GM23248 (cell line): ENCODE measurements around the gene CEBPG. TPM values are rescaled to one million over a fixed set of nuclear protein-coding genes. Genes with fewer than 3 reads are reported as not detected.

Experiments used
- DNase-seq: peaks from one replicate; pipeline ENCODE4 v3.0.0-alpha.2; 2015
- H2AFZ ChIP-seq: fragments of 200-600 bp; sonication (generic); 2 replicates; pipeline ENCODE4 v1.6.1; 2016; ENCODE audit warnings: antibody characterized with exemption
- H3F3A ChIP-seq: fragments of 200-600 bp; sonication (generic); 2 replicates; pipeline ENCODE4 v1.6.1; 2016; ENCODE audit warnings: mild to moderate bottlenecking, antibody characterized with exemption, mixed run types; ENCODE audit not compliant: insufficient read depth
- H3K27ac ChIP-seq: fragments of 200-600 bp; sonication (generic); 2 replicates; pipeline ENCODE4 v1.5.1; 2016; ENCODE audit warnings: mild to moderate bottlenecking
- H3K27me3 ChIP-seq: fragments of 200-600 bp; sonication (generic); replicated peaks from 2 replicates; pipeline ENCODE4 v1.6.1; 2016; ENCODE audit warnings: mild to moderate bottlenecking; ENCODE audit not compliant: insufficient read depth
- H3K36me3 ChIP-seq: fragments of 200-600 bp; sonication (generic); 2 replicates; pipeline ENCODE4 v1.6.1; 2016; ENCODE audit warnings: low read depth, mild to moderate bottlenecking
- H3K4me1 ChIP-seq: fragments of 200-600 bp; sonication (generic); 2 replicates; pipeline ENCODE4 v1.6.1; 2016; ENCODE audit warnings: mild to moderate bottlenecking; ENCODE audit not compliant: insufficient read depth
- H3K4me2 ChIP-seq: fragments of 200-600 bp; sonication (generic); one replicate; pipeline ENCODE4 v1.6.1; 2016; ENCODE audit warnings: mild to moderate bottlenecking; ENCODE audit not compliant: unreplicated experiment
- H3K4me3 ChIP-seq: fragments of 200-600 bp; sonication (generic); 2 replicates; pipeline ENCODE4 v1.5.1; 2016; ENCODE audit warnings: mild to moderate bottlenecking
- H3K79me2 ChIP-seq: fragments of 200-600 bp; sonication (generic); 2 replicates; pipeline ENCODE4 v1.6.1; 2016; ENCODE audit warnings: mild to moderate bottlenecking; ENCODE audit not compliant: insufficient read depth
- H3K9ac ChIP-seq: fragments of 200-600 bp; sonication (generic); 2 replicates; pipeline ENCODE4 v1.6.1; 2016; ENCODE audit warnings: mild to moderate bottlenecking
- H3K9me2 ChIP-seq: fragments of 200-600 bp; sonication (generic); 2 replicates; pipeline ENCODE4 v1.6.1; 2016; ENCODE audit warnings: mixed run types, mild to moderate bottlenecking, moderate library complexity; ENCODE audit not compliant: insufficient read depth
- H3K9me3 ChIP-seq: fragments of 200-600 bp; sonication (generic); one replicate; pipeline ENCODE4 v1.6.1; 2017; ENCODE audit warnings: low read depth
- H4K20me1 ChIP-seq: fragments of 200-600 bp; sonication (generic); 2 replicates; pipeline ENCODE4 v1.6.0; 2016; ENCODE audit not compliant: insufficient read depth
- EZH2 ChIP-seq: fragments of 200-600 bp; sonication (generic); IDR thresholded peaks from 2 replicates; pipeline ENCODE4 v1.6.1; 2018; ENCODE audit warnings: antibody characterized with exemption, mild to moderate bottlenecking; ENCODE audit not compliant: insufficient read depth, poor library complexity, severe bottlenecking
- EZH2phosphoT487 ChIP-seq: fragments of 200-600 bp; sonication (generic); IDR thresholded peaks from 2 replicates; pipeline ENCODE4 v1.6.1; 2018; ENCODE audit warnings: antibody characterized with exemption, moderate library complexity, mild to moderate bottlenecking, low read depth; ENCODE audit not compliant: insufficient read depth
- WGBS, 2 experiments: methylation state at CpG; one replicate each; pipeline ENCODE4 v1.1.6; 2015 to 2017; ENCODE audit warnings: low lambda C conversion rate in 2 of 2, low coverage in 1 of 2; ENCODE audit errors: missing lambda C conversion rate in 2 of 2; 5-methylcytosine and 5-hydroxymethylcytosine counted together
- in situ Hi-C: fragments of 300-500 bp; cut with MboI; formaldehyde crosslinking; loops from 2 replicates; pipeline ENCODE4 v1.15.0; 2020
- polyA plus RNA-seq: library from polyadenylated mRNA; unstranded; fragments of >200 nt; fragmentation: Nextera tagmentation; extraction: Ambion mirVana; gene quantifications from 2 replicates; pipeline ENCODE4 v1.2.1, GENCODE V29; 2016
- total RNA-seq: library from RNA; depleted of rRNA; stranded (reverse); fragments of >200 nt; shearing (Covaris generic); gene quantifications from 2 replicates; pipeline ENCODE4 v1.2.3, GENCODE V29; 2014

CEBPG gene
- total and polyA plus RNA-seq, 2 experiments from 2014 or later = 27.6 to 36.2 TPM

DNA sequence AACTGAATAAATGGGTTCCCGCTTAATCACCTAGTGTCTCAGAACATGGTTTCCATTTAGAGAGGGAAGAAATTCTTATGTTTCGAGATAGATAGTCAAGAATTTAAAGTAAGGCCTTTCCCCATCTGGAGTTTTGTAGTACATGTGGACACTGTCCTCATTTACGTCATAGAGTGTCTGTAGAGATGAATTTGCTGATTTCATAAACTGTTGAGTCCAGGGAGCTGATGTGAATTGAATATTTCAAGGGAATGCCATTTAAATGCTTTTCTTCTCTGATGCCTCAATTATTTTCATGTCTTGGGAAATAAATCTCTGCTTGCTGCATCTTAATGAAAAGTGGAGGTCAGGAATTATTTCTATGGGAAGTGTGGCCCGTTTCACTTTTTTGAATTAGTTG, 9.5 kb downstream of the CEBPG start:
- Histone ChIP-seq H3K9ac (no peak overlapping the region), H3K4me2 (no peak overlapping the region), H3F3A (peaks cover 19% of the 10 kb centered on the region; the same call in 1 of the 2 replicates), H3K27me3 (no peaks in the 10 kb centered on the region), H3K79me2 (peaks cover 100% of the 10 kb centered on the region), H4K20me1 (peaks cover 67% of the 10 kb centered on the region), H3K9me3 (no peaks in the 10 kb centered on the region), H2AFZ (no peak overlapping the region), H3K9me2 (no peaks in the 10 kb centered on the region), H3K4me3 (no peak overlapping the region), H3K27ac (no peak overlapping the region), H3K36me3 (peaks cover 19% of the 10 kb centered on the region), H3K4me1 (peaks cover 3% of the 10 kb centered on the region)
- TF ChIP-seq EZH2 (no peak), EZH2phosphoT487 (no peak)
- in situ Hi-C loops = no loop called here
- WGBS, 2 experiments = 86 to 93% methylated on average over 4 of the region's 4 CpGs
- no peak for DNase-seq

GRCh38 chr19:33383720-33384292, 10.3 kb downstream of the CEBPG start:
- Histone ChIP-seq H2AFZ (no peak overlapping the region), H4K20me1 (peaks cover 60% of the 10 kb centered on the region), H3K4me1 (no peaks in the 10 kb centered on the region), H3K79me2 (peaks cover 100% of the 10 kb centered on the region), H3K9me3 (no peaks in the 10 kb centered on the region), H3K4me2 (no peak overlapping the region), H3K9me2 (no peaks in the 10 kb centered on the region), H3K27ac (no peak overlapping the region), H3K36me3 (peaks cover 19% of the 10 kb centered on the region), H3F3A (peaks cover 12% of the 10 kb centered on the region; the same call in 1 of the 2 replicates), H3K4me3 (no peak overlapping the region), H3K27me3 (no peaks in the 10 kb centered on the region), H3K9ac (no peak overlapping the region)
- no peak for TF ChIP-seq EZH2
- no peak for TF ChIP-seq EZH2phosphoT487
- DNase-seq = no peak
- 96 to 99% methylated on average over 13 of the region's 13 CpGs for WGBS, 2 experiments
- in situ Hi-C loops = no loop called here

DNA sequence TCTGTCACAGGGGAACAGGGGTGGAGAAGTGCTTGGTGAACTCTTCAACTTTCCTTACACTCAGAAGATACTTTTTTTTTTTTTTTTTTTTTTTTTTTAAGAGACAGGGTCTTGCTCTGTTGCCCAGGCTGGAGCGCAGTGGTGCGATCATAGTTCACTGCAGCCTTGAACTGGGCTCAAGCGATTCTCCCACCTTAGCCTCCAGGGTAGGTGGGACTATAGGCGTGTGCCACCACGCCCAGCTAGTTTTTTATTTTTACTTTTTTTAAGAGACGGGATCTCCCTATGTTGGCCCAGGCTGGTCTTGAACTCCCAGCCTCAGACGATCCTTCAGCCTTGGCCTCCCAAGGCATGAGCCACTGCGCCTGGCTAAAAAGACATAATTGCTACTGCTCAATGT, 11.5 kb downstream of the CEBPG start:
- Histone ChIP-seq H2AFZ (no peak overlapping the region), H3K79me2 (peaks cover 99% of the 10 kb centered on the region), H3F3A (peaks cover 9% of the 10 kb centered on the region; the same call in 1 of the 2 replicates), H3K4me2 (no peak overlapping the region), H3K27me3 (no peaks in the 10 kb centered on the region), H3K4me3 (no peak overlapping the region), H3K9me2 (no peaks in the 10 kb centered on the region), H3K9ac (no peak overlapping the region), H3K9me3 (no peaks in the 10 kb centered on the region), H3K36me3 (peaks cover 9% of the 10 kb centered on the region; the same call in 1 of the 2 replicates), H3K4me1 (no peaks in the 10 kb centered on the region), H4K20me1 (peaks cover 48% of the 10 kb centered on the region), H3K27ac (no peak overlapping the region)
- DNase-seq = no peak
- 98 to 99% methylated on average over 8 of the region's 8 CpGs for WGBS, 2 experiments
- in situ Hi-C loops = no loop called here
- TF ChIP-seq EZH2 (no peak), EZH2phosphoT487 (no peak)

GRCh38 chr19:33385956-33386355, 12.4 kb downstream of the CEBPG start:
- Histone ChIP-seq H3K9me3 (no peaks in the 10 kb centered on the region), H3K4me1 (peaks cover 6% of the 10 kb centered on the region; the same call in 1 of the 2 replicates), H3K36me3 (0 out of 2 replicates have a peak, but pooled peaks cover under 1% of the 10 kb centered on the region), H3F3A (no peaks in the 10 kb centered on the region), H3K27ac (no peak overlapping the region), H3K4me2 (no peak overlapping the region), H3K9me2 (no peaks in the 10 kb centered on the region), H3K9ac (no peak overlapping the region), H2AFZ (no peak overlapping the region), H3K79me2 (peaks cover 91% of the 10 kb centered on the region), H3K4me3 (no peak overlapping the region), H4K20me1 (peaks cover 39% of the 10 kb centered on the region), H3K27me3 (no peaks in the 10 kb centered on the region)
- in situ Hi-C loops = no loop called here
- DNase-seq = no peak
- 57 to 65% methylated on average over 6 of the region's 6 CpGs for WGBS, 2 experiments
- TF ChIP-seq EZH2 (no peak), EZH2phosphoT487 (no peak)
